ENCODE results near the gene CBLN3. TPM values are rescaled to one million over a fixed set of nuclear protein-coding genes. Genes with fewer than 3 reads are reported as not detected.
"Not testable (repeated sequence)": the region's sequence is repeated elsewhere in the genome, so short reads cannot be mapped to it uniquely, and the experiment has no call there.

CBLN3 gene
- total RNA-seq, 2 experiments from 2014 or later, result 2.0 to 6.7 TPM

GRCh38 chr14:24458736-24459135 lies 29.3 kb upstream of the CBLN3 start:
- ChIA-PET POLR2A (no interaction called here), CTCF (ENCODE audit: unreplicated experiment) (interaction anchor here (0.8 kb wide), 1 partner anchor 17 kb away, joined by 3 read pairs; no protein-coding TSS in a partner anchor)
- no peaks in the 10 kb centered on the region for H4K20me1 ChIP-seq (ENCODE audit: insufficient read depth, low read length)
- no peak overlapping the region for H2AFZ ChIP-seq (ENCODE audit: low read length)
- intact Hi-C loops (cut with micrococcal nuclease; ENCODE audit: unreplicated experiment), result no loop called here
- TF ChIP-seq CTCF (conservative IDR thresholded peaks at IDR 0.05; ENCODE audit: low read length) (no peak), EZH2phosphoT487 (IDR thresholded peaks at IDR 0.05; ENCODE audit: borderline replicate concordance, low read depth, low read length) (no peak)
- H3K79me2 ChIP-seq (ENCODE audit: insufficient read depth, low read depth, low read length), result no peaks in the 10 kb centered on the region
- H3K9me3 ChIP-seq (ENCODE audit: low read length), result 0 out of 2 replicates have a peak, but pooled peaks cover 5% of the 10 kb centered on the region
- no peak overlapping the region for H3K4me3 ChIP-seq (ENCODE audit: low read depth, low read length, poor library complexity, severe bottlenecking)
- no peak overlapping the region for H3K27ac ChIP-seq (ENCODE audit: low read depth, low read length, poor library complexity, severe bottlenecking)
- BruUV-seq (replicated peaks), result no TSS peak
- H3K4me1 ChIP-seq (ENCODE audit: insufficient read depth, low read length, poor library complexity, severe bottlenecking), result peaks cover 11% of the 10 kb centered on the region
- H3K36me3 ChIP-seq (ENCODE audit: insufficient read depth, low read length), result no peaks in the 10 kb centered on the region
- H3K9me2 ChIP-seq (ENCODE audit: insufficient read depth, low read length), result no peaks in the 10 kb centered on the region
- no peak for DNase-seq (ENCODE audit: low spot score)
- H3K4me2 ChIP-seq (ENCODE audit: low read length), result no peak overlapping the region

- Histone ChIP-seq H2AFZ (ENCODE audit: low read length) (no peak overlapping the region), H3K4me2 (ENCODE audit: low read length) (no peak overlapping the region), H3K79me2 (ENCODE audit: insufficient read depth, low read depth, low read length) (no peaks in the 10 kb centered on the region), H3K27ac (ENCODE audit: low read depth, low read length, poor library complexity, severe bottlenecking) (no peak overlapping the region), H3K9me3 (ENCODE audit: low read length) (0 out of 2 replicates have a peak, but pooled peaks cover 5% of the 10 kb centered on the region), H3K9me2 (ENCODE audit: insufficient read depth, low read length) (no peaks in the 10 kb centered on the region), H3K36me3 (ENCODE audit: insufficient read depth, low read length) (no peaks in the 10 kb centered on the region), H4K20me1 (ENCODE audit: insufficient read depth, low read length) (no peaks in the 10 kb centered on the region), H3K4me1 (ENCODE audit: insufficient read depth, low read length, poor library complexity, severe bottlenecking) (no peaks in the 10 kb centered on the region), H3K4me3 (ENCODE audit: low read depth, low read length, poor library complexity, severe bottlenecking) (no peak overlapping the region)
- POLR2A ChIA-PET, result no interaction called here
- intact Hi-C loops (cut with micrococcal nuclease; ENCODE audit: unreplicated experiment), result no loop called here
- CTCF ChIA-PET (ENCODE audit: unreplicated experiment), result interaction anchor here (0.5 kb wide), 1 partner anchor 99 kb away, joined by 3 read pairs; no protein-coding TSS in a partner anchor
- no peak for DNase-seq (ENCODE audit: low spot score)
- TF ChIP-seq CTCF (conservative IDR thresholded peaks at IDR 0.05; ENCODE audit: low read length) (no peak), EZH2phosphoT487 (IDR thresholded peaks at IDR 0.05; ENCODE audit: borderline replicate concordance, low read depth, low read length) (no peak)
- BruUV-seq (replicated peaks), result no TSS peak
Measured at GRCh38 chr14:24456980-24457379, 27.5 kb upstream of the CBLN3 start.

GRCh38 chr14:24450828-24451227 lies 21.4 kb upstream of the CBLN3 start:
- H3K9me3 ChIP-seq (ENCODE audit: low read length); H2AFZ ChIP-seq (ENCODE audit: low read length); CTCF ChIA-PET (ENCODE audit: unreplicated experiment); intact Hi-C loops (cut with micrococcal nuclease; ENCODE audit: unreplicated experiment); H3K9me2 ChIP-seq (ENCODE audit: insufficient read depth, low read length); POLR2A ChIA-PET; H3K27ac ChIP-seq (ENCODE audit: low read depth, low read length, poor library complexity, severe bottlenecking); DNase-seq (ENCODE audit: low spot score); H4K20me1 ChIP-seq (ENCODE audit: insufficient read depth, low read length); H3K79me2 ChIP-seq (ENCODE audit: insufficient read depth, low read depth, low read length); H3K4me2 ChIP-seq (ENCODE audit: low read length); H3K4me3 ChIP-seq (ENCODE audit: low read depth, low read length, poor library complexity, severe bottlenecking); BruUV-seq (replicated peaks); H3K4me1 ChIP-seq (ENCODE audit: insufficient read depth, low read length, poor library complexity, severe bottlenecking); H3K36me3 ChIP-seq (ENCODE audit: insufficient read depth, low read length): not testable (repeated sequence)

All from OCI-LY7 (cell line).